IPS DF 6.9 (cell line): ENCODE results near the gene HCRT.

Source experiments
- DNase-seq: peaks from one replicate; pipeline ENCODE4 v3.0.0-alpha.2; 2013; ENCODE audit warnings: low read depth, low spot score
- H3K27ac ChIP-seq: one replicate; pipeline ENCODE4 v1.5.1; 2013; ENCODE audit warnings: low read length, control low read depth
- H3K27me3 ChIP-seq: 2 replicates; pipeline ENCODE4 v1.6.1; 2013; ENCODE audit warnings: mild to moderate bottlenecking, low read length; ENCODE audit not compliant: control insufficient read depth, insufficient read depth
- H3K36me3 ChIP-seq: 2 replicates; pipeline ENCODE4 v1.6.1; 2013; ENCODE audit warnings: low read length; ENCODE audit not compliant: control insufficient read depth, insufficient read depth
- H3K4me1 ChIP-seq: 2 replicates; pipeline ENCODE4 v1.6.1; 2013; ENCODE audit warnings: low read length; ENCODE audit not compliant: control insufficient read depth, insufficient read depth
- H3K4me3 ChIP-seq: 2 replicates; pipeline ENCODE4 v1.5.1; 2013; ENCODE audit warnings: mild to moderate bottlenecking, low read length
- H3K9me3 ChIP-seq: 2 replicates; pipeline ENCODE4 v1.6.1; 2013; ENCODE audit warnings: low read length, inconsistent platforms; ENCODE audit not compliant: control insufficient read depth, insufficient read depth
- WGBS: extraction: QIAGEN DNeasy Blood & Tissue Kit; methylation state at CpG from one replicate; pipeline ENCODE4 v1.1.7; 2013; ENCODE audit warnings: mixed read lengths, missing lambda C conversion rate; ENCODE audit not compliant: insufficient read length, insufficient coverage; 5-methylcytosine and 5-hydroxymethylcytosine counted together

HCRT gene

DNA sequence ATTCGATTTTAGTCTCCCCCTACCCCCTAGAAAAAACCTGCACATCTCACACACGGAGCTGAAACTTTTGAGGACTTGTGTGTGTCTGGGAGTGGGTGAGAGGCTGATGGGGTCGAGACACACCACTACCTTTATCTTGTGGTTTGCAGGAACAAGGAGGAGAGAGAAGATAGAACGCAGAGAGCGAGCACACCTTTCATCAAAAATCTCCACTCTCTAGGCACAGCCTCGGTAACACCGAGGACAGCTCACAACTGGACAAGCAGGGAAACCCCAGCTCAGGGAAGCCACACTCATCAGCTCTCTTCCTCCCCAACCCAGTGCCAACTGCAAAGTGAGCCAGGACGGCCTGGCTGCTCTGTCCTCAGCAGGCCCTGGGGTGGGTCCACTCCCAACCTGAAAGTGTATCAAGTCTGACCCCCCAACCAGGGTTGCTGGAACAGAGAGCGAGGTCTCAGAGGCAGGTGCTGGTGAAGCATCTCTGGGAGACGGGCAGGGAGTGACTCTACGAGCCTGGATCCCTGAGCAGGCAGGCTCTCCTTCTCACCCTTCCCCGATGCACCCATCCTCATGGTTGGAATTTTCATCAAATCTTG, 14.3 kb upstream of the HCRT start:
- Histone ChIP-seq H3K27ac (no peak overlapping the region), H3K9me3 (no peaks in the 10 kb centered on the region), H3K4me1 (no peaks in the 10 kb centered on the region), H3K27me3 (no peaks in the 10 kb centered on the region), H3K36me3 (0 out of 2 replicates have a peak, but pooled peaks cover 2% of the 10 kb centered on the region), H3K4me3 (no peak overlapping the region)
- DNase-seq: no peak
- WGBS: no CpG with 5 or more reads among the region's 12 CpGs

DNA sequence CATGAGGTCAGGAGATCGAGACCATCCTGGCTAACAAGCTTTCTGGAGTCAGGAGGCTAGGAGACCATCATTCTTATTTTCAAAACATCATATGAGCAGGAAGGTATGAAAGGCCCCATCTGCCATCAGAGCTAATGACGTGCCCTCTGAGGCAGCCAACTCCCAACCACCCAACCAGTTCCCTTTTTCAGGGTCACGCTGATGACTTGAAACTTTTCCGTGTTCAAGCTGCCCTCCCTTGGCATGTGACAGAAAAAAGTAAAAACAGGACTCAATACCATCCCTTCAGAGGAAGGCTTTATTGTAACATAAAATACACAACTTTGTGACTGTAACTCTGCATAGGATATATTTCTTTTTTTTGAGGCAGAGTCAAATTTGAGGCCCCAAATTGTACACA, 13.6 kb upstream of the HCRT start:
- H3K4me1 ChIP-seq: peaks cover 1% of the 10 kb centered on the region; the same call in 1 of the 2 replicates
- no peaks in the 10 kb centered on the region for H3K27me3 ChIP-seq
- no peak for DNase-seq
- no CpG with 5 or more reads among the region's 4 CpGs for WGBS
- no peaks in the 10 kb centered on the region for H3K36me3 ChIP-seq
- H3K27ac ChIP-seq: no peak overlapping the region
- H3K4me3 ChIP-seq: no peak overlapping the region
- H3K9me3 ChIP-seq: no peaks in the 10 kb centered on the region

DNA sequence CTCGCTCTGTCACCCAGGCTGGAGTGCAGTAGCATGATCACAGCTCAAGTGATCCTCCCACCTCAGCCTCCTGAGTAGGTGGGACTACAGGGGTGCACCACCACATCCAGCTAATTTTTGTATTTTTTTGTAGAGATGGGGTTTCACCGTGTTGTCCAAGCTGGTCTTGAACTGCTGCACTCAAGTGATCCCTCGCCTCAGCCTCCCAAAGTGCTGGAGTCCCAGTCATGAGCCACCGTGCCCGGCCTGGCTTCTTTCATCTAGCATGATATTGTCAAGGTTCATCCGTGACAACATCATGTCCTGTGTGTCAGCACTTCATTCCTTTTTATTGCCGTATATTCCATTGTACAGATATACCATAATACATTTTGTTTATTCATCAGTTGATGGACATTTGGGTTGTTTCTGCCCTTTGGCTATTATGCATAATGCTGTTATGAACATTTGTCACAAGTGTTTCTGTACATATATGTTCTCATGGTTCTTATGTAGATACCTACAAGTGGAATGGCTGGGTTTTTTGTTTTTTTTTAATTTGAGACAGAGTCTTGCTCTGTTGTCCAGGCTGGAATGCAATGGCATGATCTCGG, 12.4 kb upstream of the HCRT start:
- Histone ChIP-seq H3K36me3 (no peaks in the 10 kb centered on the region), H3K9me3 (no peaks in the 10 kb centered on the region), H3K27ac (no peak overlapping the region), H3K27me3 (no peaks in the 10 kb centered on the region), H3K4me3 (no peak overlapping the region), H3K4me1 (peaks cover 1% of the 10 kb centered on the region; the same call in 1 of the 2 replicates)
- WGBS: no CpG with 5 or more reads among the region's 8 CpGs
- no peak for DNase-seq

DNA sequence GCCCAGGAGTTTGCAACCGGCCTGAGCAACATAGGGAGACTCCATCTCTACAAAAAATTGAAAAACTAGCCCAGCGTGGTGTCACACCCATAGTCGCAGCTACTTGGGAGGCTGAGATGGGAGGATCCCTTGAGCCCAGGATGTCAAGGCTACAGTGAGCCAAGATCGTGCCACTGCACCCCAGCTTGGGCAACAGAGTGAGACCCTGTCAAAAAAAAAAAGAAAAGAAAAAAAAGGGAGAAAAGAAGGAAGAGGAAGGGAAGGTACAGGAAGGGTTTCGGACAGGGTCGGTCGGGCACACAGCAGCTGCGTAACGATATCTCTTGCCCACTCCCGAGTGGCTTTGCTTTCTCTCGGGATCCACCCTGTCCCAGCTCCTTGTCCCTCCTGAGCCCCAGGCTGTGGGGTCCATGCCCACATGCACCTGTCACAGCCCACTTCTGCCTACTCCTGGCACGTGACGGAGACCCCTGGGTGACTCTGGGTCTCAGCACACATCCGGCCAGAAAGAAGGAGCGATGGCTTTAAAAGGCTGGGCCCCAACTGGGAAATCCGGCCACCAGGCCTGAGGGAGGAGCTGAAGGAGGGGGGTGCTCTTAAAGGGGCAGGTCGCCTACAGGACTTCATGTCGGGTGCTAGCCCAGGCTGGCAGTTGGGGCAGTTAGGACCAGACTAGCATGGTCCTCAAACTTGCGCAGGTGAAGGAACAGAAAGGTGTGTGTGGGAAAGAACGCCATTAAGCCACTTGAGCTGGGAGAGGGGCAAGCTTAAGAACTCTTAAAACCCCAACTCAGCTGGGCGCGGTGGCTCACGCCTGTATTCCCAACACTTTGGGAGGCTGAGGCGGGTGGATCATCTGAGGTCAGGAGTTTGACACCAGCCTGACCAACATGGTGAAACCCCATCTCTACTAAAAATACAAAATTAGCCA, 9.0 kb upstream of the HCRT start, which contains the start of gene GHDC:
Gene GHDC (minus strand): TSS at position 526 of the 931 bp plus-strand sequence. CDS start 913 bp downstream, outside the sequence.
- Histone ChIP-seq H3K36me3 (no peaks in the 10 kb centered on the region), H3K4me1 (peaks cover 1% of the 10 kb centered on the region; the same call in 1 of the 2 replicates), H3K27ac (no peak within 1 kb of the TSS), H3K4me3 (peak within 1 kb of the TSS; percentile 26; the same call in 1 of the 2 replicates), H3K27me3 (no peaks in the 10 kb centered on the region), H3K9me3 (no peaks in the 10 kb centered on the region)
- DNase-seq: no peak
- WGBS: no CpG with 5 or more reads among the region's 24 CpGs

DNA sequence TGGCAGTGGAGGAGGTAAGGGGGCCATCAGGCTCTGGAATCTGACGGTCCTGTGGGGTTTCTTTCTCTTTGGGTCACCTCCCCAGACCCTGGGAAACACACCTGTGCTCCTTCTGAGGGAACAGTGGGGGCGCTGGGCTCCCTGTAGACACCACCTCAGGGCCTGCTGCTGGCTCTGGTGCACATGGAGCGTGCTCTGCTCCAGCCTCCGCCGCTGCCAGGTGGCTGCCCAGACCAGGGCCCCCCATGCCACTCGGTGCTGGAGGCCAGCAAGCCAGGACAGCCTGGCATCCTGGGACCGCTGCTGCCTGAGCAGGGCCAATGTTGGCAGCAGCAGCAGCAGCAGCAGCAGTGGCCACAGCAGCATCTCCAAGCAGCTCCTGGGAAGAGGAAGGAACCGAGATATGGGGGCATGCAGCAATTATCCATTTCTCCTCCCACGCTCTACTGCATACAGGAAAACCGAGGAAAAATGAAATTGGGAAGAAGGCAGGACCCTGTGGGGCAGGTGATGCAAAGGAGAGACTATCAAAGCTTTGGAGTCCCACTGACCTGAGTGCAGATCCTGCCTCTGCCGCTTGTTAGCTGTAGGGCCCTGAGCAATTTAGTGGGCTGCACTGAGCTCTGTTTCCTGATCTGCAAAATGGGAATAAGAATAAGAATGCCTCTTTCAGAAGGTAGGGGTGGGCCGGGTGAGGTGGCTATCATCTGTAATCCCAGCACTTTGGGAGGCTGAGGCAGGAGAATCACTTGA, 8.1 kb upstream of the HCRT start:
- H3K4me3 ChIP-seq: no peak overlapping the region
- WGBS: no CpG with 5 or more reads among the region's 12 CpGs
- H3K27ac ChIP-seq: no peak overlapping the region
- no peaks in the 10 kb centered on the region for H3K36me3 ChIP-seq
- no peaks in the 10 kb centered on the region for H3K9me3 ChIP-seq
- no peaks in the 10 kb centered on the region for H3K27me3 ChIP-seq
- no peak for DNase-seq
- H3K4me1 ChIP-seq: peaks cover 1% of the 10 kb centered on the region; the same call in 1 of the 2 replicates

DNA sequence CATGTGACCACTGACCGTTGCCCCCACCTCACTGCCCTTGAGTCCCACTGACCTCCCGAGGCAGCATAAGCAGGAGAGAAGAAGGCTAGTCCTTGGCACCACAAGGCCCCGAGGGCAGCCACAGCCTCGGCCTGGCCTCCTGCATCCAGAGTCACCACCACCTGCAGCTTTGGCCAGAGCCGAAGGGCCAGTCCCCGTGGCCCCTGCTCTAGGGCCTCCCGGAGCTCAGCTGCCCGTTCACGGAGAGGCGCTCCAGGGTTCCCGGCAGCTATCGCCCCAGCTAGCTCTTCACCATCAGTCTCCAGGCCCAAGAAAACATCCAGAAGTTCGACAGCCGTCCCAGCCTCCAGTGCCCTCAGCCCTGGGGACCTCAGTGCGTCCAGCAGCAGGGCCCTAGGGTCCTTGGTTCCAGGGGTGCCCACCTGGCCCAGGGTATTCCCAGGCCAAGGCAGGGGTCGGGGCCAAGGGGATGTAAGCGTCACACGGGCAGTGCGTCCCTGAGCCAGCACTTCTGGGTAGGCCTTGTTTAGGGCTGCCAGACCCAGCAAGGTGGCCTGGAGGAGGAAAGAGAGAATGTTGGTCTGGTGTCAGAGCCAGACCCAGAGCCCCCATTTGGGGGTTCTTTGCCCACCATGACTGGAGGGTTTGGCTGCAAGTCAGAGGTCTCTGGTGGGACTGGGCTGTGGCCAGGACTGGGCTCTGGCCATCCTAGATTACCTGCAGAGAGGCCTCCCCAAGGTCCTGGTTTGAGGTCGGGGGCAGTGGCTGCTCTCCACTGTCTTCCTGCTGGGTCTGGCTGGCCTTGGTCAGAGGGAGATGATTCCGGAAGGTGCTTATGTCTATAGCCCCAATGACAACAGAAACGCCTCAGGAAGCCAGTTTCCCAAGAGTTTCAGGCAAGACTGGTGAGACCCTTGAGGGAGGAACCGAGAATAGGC, 7.2 kb upstream of the HCRT start:
- peaks cover 1% of the 10 kb centered on the region; the same call in 1 of the 2 replicates for H3K4me1 ChIP-seq
- no peak overlapping the region for H3K4me3 ChIP-seq
- DNase-seq: no peak
- no peak overlapping the region for H3K27ac ChIP-seq
- no peaks in the 10 kb centered on the region for H3K27me3 ChIP-seq
- no CpG with 5 or more reads among the region's 23 CpGs for WGBS
- H3K9me3 ChIP-seq: no peaks in the 10 kb centered on the region
- H3K36me3 ChIP-seq: no peaks in the 10 kb centered on the region

DNA sequence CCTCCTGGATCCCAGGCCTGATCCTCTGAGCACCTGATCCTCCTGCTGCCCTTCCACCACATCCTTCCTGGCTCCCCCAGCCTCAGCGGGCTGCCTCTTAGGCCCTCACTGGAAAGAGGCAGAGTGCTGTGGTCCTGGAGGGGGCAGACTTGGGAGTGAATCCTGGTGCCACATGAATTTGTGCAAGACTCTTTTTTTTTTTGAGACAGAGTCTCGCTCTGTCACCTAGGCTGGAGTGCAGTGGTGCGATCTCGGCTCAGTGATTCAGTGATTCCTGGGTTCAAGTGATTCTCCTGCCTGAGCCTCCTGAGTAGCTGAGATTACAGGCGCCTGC, 6.0 kb upstream of the HCRT start:
- no peak overlapping the region for H3K4me3 ChIP-seq
- H3K27ac ChIP-seq: no peak overlapping the region
- no peaks in the 10 kb centered on the region for H3K36me3 ChIP-seq
- peaks cover 1% of the 10 kb centered on the region; the same call in 1 of the 2 replicates for H3K4me1 ChIP-seq
- WGBS: no CpG with 5 or more reads among the region's 5 CpGs
- no peaks in the 10 kb centered on the region for H3K27me3 ChIP-seq
- no peak for DNase-seq
- H3K9me3 ChIP-seq: no peaks in the 10 kb centered on the region

DNA sequence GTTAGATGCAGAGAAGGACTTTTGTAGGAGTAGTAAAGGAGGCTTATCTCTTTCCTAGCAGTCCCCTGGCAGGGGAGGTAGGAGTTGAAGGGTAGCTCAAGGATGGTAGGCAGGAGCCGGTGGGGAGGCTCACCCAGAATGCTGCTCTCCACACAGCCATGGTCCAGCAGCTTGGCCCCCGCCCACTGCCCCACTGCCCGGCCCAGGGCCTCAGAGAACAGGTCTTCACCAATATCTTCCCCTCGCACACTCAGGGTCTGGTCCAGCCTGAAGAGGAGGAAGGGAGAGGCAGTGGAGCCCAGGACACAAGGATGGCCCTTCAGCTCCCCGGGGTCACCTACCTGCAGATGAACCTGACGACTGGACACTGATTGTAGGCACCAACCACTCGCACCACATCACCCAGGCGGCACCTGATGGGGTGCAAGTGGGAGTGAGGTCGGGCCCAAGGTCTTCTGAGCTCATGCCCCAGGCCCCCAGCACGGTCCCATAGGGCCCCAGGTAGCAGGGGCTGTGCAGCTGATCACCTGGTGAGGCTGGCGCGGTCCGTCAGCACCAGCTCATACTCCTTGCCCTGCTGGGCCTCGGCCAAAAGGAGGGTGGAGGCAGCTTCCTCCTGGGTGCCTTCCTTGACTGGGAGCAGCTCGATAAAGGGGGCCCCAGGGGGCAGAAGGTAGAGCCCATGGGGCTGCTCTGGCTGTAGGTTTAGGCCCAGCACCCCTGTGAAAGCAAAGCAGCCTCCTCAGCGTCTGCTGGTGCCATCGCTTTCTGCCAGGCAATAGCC, 5.4 kb upstream of the HCRT start:
- Histone ChIP-seq H3K4me3 (no peak overlapping the region), H3K27ac (no peak overlapping the region), H3K4me1 (peaks cover 1% of the 10 kb centered on the region; the same call in 1 of the 2 replicates), H3K9me3 (no peaks in the 10 kb centered on the region), H3K36me3 (no peaks in the 10 kb centered on the region), H3K27me3 (no peaks in the 10 kb centered on the region)
- WGBS: no CpG with 5 or more reads among the region's 17 CpGs
- DNase-seq: no peak

DNA sequence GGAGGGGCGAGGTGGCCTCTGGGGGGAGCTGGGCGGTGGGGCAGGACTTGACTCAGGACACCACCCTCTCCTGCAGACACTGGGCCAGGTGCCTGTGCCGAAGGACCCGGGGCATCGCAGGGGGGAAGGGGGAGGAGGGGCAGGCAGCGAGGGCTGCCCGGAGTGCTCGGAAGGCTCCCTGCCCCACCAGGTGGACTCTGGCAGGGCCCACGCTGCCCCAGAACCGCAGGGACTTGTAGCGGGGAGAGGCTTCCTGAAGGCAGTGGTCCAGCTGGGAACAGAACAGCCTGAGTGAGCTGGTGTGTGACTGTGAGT, 4.4 kb upstream of the HCRT start:
- H3K9me3 ChIP-seq: no peaks in the 10 kb centered on the region
- no peak overlapping the region for H3K27ac ChIP-seq
- no peaks in the 10 kb centered on the region for H3K36me3 ChIP-seq
- peaks cover 1% of the 10 kb centered on the region; the same call in 1 of the 2 replicates for H3K4me1 ChIP-seq
- no peaks in the 10 kb centered on the region; the same call in 1 of the 2 replicates for H3K27me3 ChIP-seq
- WGBS: no CpG with 5 or more reads among the region's 11 CpGs
- DNase-seq: no peak
- no peak overlapping the region for H3K4me3 ChIP-seq
